SK-N-SH treated with all-trans-retinoic acid at 6 μM for 48 hours (cell line): ENCODE data around the gene SYT3.

Experiments
- ATAC-seq: fragments of 200-7000 bp; cut with Tn5 transposase; 3 replicates; pipeline ENCODE4 v1.9.1; 2020; ENCODE audit warnings: mild to moderate bottlenecking, moderate library complexity
- ARNTL ChIP-seq: fragments of 450-650 bp; formaldehyde crosslinking; IDR thresholded peaks from 2 replicates; pipeline ENCODE4 v1.5.0; 2020; ENCODE audit warnings: low read depth, mild to moderate bottlenecking, moderate library complexity, borderline replicate concordance
- BACH2 ChIP-seq: fragments of 250-450 bp; sonication (Bioruptor Pico); IDR thresholded peaks from 2 replicates; pipeline ENCODE4 v1.9.0; 2021; ENCODE audit warnings: mild to moderate bottlenecking, borderline replicate concordance
- ESRRG ChIP-seq: fragments of 250-450 bp; sonication (Bioruptor Pico); IDR thresholded peaks from 2 replicates; pipeline ENCODE4 v1.6.1; 2021; ENCODE audit warnings: mild to moderate bottlenecking
- GLIS3 ChIP-seq: fragments of 250-450 bp; sonication (Bioruptor Pico); IDR thresholded peaks from 2 replicates; pipeline ENCODE4 v1.5.0; 2020; ENCODE audit warnings: mild to moderate bottlenecking, moderate library complexity
- ISL1 ChIP-seq: fragments of 250-450 bp; sonication (Bioruptor Pico); IDR thresholded peaks from 2 replicates; pipeline ENCODE4 v2.1.2; 2022; ENCODE audit warnings: mild to moderate bottlenecking, moderate library complexity
- OSR1 ChIP-seq: fragments of 250-450 bp; sonication (Bioruptor Pico); IDR thresholded peaks from 2 replicates; pipeline ENCODE4 v1.8.0; 2022; ENCODE audit warnings: moderate library complexity, mild to moderate bottlenecking, inconsistent platforms
- RARB ChIP-seq: fragments of 250-450 bp; sonication (Bioruptor Pico); IDR thresholded peaks from 2 replicates; pipeline ENCODE4 v1.8.0; 2021; ENCODE audit warnings: mild to moderate bottlenecking, moderate library complexity
- TCF4 ChIP-seq: fragments of 250-450 bp; sonication (Bioruptor Pico); IDR thresholded peaks from 2 replicates; pipeline ENCODE4 v1.8.0; 2021; ENCODE audit warnings: mild to moderate bottlenecking, moderate library complexity, borderline replicate concordance
- TOX ChIP-seq: fragments of 250-450 bp; sonication (Bioruptor Pico); IDR thresholded peaks from 2 replicates; pipeline ENCODE4 v1.8.0; 2021; ENCODE audit warnings: mild to moderate bottlenecking, moderate library complexity, borderline replicate concordance
- ZFP3 ChIP-seq: fragments of 250-450 bp; sonication (Bioruptor Pico); IDR thresholded peaks from 2 replicates; pipeline ENCODE4 v1.5.0; 2020; ENCODE audit warnings: mild to moderate bottlenecking, moderate library complexity
- ZFP30 ChIP-seq: fragments of 450-650 bp; formaldehyde crosslinking; IDR thresholded peaks from 2 replicates; pipeline ENCODE4 v1.5.0; 2022; ENCODE audit warnings: mild to moderate bottlenecking, moderate library complexity
- ZNF565 ChIP-seq: fragments of 450-650 bp; formaldehyde crosslinking; conservative IDR thresholded peaks from 2 replicates; pipeline ENCODE4 v1.5.0; 2020; ENCODE audit warnings: low read depth, mild to moderate bottlenecking, moderate library complexity
- ZNF70 ChIP-seq: fragments of 450-650 bp; formaldehyde crosslinking; IDR thresholded peaks from 2 replicates; pipeline ENCODE4 v1.5.0; 2020; ENCODE audit warnings: mild to moderate bottlenecking, moderate library complexity
- TF ChIP-seq, protein P1 (sequence below): fragments of 250-450 bp; sonication (Bioruptor Pico); IDR thresholded peaks from 2 replicates; pipeline ENCODE4 v1.5.1; 2021; ENCODE audit warnings: mild to moderate bottlenecking, moderate library complexity
- TF ChIP-seq, protein P2 (sequence below): fragments of 250-450 bp; sonication (Bioruptor Pico); IDR thresholded peaks from 2 replicates; pipeline ENCODE4 v1.5.0; 2020; ENCODE audit warnings: mild to moderate bottlenecking, moderate library complexity
- TF ChIP-seq, protein P3 (sequence below): fragments of 250-450 bp; sonication (Bioruptor Pico); IDR thresholded peaks from 2 replicates; pipeline ENCODE4 v1.8.0; 2020; ENCODE audit warnings: mild to moderate bottlenecking, moderate library complexity, borderline replicate concordance
- TF ChIP-seq, protein P4 (sequence below): fragments of 250-450 bp; sonication (Bioruptor Pico); IDR thresholded peaks from 2 replicates; pipeline ENCODE4 v1.5.1; 2020; ENCODE audit warnings: low read depth, mild to moderate bottlenecking, moderate library complexity
- TF ChIP-seq, protein P5 (sequence below): fragments of 250-450 bp; sonication (Bioruptor Pico); IDR thresholded peaks from 2 replicates; pipeline ENCODE4 v1.8.0; 2021; ENCODE audit warnings: low read depth, mild to moderate bottlenecking, moderate library complexity, borderline replicate concordance

SYT3 gene

DNA sequence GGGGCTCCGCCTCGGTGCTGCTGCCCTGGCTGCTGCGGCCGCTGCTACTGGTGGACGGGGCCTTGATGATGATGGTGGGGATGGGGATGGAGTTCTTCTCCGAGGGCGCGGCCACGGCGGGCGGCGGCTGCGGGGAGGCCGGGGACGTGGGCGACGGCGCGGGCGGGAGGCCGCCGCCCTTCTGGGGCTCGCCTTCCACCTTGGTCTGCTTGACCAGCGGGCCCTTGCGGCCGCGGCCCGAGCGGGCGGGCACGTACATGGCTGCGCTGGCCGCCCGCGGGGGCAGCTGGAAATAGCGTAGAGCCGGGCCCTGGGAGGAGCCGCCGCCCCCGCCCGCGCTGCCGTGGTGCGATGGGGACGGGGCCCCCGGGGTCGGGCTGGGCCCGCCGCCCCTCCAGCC lies 28.7 kb upstream of the SYT3 start:
- no peak for ATAC-seq
- TF ChIP-seq, protein P1, sequence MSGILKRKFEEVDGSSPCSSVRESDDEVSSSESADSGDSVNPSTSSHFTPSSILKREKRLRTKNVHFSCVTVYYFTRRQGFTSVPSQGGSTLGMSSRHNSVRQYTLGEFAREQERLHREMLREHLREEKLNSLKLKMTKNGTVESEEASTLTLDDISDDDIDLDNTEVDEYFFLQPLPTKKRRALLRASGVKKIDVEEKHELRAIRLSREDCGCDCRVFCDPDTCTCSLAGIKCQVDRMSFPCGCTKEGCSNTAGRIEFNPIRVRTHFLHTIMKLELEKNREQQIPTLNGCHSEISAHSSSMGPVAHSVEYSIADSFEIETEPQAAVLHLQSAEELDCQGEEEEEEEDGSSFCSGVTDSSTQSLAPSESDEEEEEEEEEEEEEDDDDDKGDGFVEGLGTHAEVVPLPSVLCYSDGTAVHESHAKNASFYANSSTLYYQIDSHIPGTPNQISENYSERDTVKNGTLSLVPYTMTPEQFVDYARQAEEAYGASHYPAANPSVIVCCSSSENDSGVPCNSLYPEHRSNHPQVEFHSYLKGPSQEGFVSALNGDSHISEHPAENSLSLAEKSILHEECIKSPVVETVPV: no peak
- TF ChIP-seq ZNF70 (CRISPR knock-in tag) (no peak), GLIS3 (no peak), TOX (CRISPR knock-in tag) (no peak), OSR1 (CRISPR knock-in tag) (no peak)

DNA sequence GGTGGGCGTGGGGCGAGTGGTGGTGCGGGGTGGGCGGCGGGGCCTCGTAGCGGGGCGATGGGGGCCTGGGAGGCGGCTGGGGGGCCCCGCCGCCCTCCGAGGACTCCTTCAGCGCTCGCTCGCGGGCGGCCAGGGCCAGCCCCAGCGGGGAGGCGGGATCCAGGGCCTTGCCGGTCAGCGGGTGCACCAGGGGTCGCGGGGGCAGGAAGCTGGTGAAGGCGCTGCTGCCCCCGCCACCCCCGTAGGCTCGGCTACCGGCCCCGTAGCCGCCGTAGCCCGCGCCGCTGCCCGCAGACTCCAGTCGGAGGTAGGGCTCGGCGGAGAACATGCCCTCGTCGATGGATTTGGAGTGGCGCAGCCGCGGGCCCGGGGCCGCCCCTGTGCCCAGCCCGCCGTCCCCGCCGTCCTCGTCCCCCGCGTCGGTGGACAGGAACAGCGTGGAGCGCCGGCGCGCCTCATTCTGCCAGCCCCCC lies 28.1 kb upstream of the SYT3 start:
- no peak for ATAC-seq
- TF ChIP-seq ARNTL (no peak), TOX (CRISPR knock-in tag) (no peak), ZNF70 (CRISPR knock-in tag) (no peak), BACH2 (CRISPR knock-in tag) (no peak), ZFP3 (no peak), RARB (no peak)
- TF ChIP-seq, protein P2, sequence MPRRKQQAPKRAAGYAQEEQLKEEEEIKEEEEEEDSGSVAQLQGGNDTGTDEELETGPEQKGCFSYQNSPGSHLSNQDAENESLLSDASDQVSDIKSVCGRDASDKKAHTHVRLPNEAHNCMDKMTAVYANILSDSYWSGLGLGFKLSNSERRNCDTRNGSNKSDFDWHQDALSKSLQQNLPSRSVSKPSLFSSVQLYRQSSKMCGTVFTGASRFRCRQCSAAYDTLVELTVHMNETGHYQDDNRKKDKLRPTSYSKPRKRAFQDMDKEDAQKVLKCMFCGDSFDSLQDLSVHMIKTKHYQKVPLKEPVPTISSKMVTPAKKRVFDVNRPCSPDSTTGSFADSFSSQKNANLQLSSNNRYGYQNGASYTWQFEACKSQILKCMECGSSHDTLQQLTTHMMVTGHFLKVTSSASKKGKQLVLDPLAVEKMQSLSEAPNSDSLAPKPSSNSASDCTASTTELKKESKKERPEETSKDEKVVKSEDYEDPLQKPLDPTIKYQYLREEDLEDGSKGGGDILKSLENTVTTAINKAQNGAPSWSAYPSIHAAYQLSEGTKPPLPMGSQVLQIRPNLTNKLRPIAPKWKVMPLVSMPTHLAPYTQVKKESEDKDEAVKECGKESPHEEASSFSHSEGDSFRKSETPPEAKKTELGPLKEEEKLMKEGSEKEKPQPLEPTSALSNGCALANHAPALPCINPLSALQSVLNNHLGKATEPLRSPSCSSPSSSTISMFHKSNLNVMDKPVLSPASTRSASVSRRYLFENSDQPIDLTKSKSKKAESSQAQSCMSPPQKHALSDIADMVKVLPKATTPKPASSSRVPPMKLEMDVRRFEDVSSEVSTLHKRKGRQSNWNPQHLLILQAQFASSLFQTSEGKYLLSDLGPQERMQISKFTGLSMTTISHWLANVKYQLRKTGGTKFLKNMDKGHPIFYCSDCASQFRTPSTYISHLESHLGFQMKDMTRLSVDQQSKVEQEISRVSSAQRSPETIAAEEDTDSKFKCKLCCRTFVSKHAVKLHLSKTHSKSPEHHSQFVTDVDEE (CRISPR knock-in tag): no peak
- TF ChIP-seq, protein P1: no peak
- TF ChIP-seq, protein P3, sequence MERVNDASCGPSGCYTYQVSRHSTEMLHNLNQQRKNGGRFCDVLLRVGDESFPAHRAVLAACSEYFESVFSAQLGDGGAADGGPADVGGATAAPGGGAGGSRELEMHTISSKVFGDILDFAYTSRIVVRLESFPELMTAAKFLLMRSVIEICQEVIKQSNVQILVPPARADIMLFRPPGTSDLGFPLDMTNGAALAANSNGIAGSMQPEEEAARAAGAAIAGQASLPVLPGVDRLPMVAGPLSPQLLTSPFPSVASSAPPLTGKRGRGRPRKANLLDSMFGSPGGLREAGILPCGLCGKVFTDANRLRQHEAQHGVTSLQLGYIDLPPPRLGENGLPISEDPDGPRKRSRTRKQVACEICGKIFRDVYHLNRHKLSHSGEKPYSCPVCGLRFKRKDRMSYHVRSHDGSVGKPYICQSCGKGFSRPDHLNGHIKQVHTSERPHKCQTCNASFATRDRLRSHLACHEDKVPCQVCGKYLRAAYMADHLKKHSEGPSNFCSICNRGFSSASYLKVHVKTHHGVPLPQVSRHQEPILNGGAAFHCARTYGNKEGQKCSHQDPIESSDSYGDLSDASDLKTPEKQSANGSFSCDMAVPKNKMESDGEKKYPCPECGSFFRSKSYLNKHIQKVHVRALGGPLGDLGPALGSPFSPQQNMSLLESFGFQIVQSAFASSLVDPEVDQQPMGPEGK: no peak

DNA sequence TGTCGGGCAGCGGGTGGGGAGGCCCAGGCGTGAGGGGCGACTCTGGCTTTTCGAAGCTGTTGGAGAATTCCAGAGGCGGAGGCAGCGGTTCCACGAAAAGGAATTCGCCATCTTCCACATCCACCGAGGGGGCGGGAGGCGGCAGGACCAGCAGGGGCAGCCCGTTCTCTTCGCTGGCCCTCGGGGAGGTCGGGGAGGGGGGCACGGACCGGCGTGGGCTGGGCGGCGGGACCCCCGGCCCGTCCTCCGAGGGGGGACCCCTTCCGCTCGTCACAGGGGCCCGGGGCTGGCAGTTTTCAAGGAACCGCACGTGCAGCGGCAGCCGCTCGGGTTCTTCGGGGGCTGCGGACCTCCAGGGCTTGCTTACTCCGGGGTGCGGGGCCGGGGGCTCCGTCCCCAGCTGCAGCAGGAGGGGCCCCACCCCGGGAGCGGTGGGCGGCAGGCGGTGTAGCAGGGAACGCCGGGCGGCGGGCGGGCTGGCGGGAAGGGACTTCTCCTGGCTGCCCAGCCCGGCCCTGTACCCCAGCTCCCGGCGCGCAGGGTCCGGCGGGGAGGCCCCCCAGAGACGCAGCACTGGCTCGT lies 27.6 kb upstream of the SYT3 start:
- TF ChIP-seq, protein P4, sequence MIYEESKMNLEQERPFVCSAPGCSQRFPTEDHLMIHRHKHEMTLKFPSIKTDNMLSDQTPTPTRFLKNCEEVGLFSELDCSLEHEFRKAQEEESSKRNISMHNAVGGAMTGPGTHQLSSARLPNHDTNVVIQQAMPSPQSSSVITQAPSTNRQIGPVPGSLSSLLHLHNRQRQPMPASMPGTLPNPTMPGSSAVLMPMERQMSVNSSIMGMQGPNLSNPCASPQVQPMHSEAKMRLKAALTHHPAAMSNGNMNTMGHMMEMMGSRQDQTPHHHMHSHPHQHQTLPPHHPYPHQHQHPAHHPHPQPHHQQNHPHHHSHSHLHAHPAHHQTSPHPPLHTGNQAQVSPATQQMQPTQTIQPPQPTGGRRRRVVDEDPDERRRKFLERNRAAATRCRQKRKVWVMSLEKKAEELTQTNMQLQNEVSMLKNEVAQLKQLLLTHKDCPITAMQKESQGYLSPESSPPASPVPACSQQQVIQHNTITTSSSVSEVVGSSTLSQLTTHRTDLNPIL (CRISPR knock-in tag): no peak
- TF ChIP-seq BACH2 (CRISPR knock-in tag) (no peak), ZNF565 (CRISPR knock-in tag) (no peak), OSR1 (CRISPR knock-in tag) (no peak), GLIS3 (no peak), ZNF70 (CRISPR knock-in tag) (no peak), ISL1 (CRISPR knock-in tag) (no peak), ZFP3 (no peak), ESRRG (CRISPR knock-in tag) (no peak), ZFP30 (no peak), RARB (no peak), TCF4 (CRISPR knock-in tag) (no peak), ARNTL (no peak)
- TF ChIP-seq, protein P1: no peak
- TF ChIP-seq, protein P2 (CRISPR knock-in tag): no peak
- TF ChIP-seq, protein P5, sequence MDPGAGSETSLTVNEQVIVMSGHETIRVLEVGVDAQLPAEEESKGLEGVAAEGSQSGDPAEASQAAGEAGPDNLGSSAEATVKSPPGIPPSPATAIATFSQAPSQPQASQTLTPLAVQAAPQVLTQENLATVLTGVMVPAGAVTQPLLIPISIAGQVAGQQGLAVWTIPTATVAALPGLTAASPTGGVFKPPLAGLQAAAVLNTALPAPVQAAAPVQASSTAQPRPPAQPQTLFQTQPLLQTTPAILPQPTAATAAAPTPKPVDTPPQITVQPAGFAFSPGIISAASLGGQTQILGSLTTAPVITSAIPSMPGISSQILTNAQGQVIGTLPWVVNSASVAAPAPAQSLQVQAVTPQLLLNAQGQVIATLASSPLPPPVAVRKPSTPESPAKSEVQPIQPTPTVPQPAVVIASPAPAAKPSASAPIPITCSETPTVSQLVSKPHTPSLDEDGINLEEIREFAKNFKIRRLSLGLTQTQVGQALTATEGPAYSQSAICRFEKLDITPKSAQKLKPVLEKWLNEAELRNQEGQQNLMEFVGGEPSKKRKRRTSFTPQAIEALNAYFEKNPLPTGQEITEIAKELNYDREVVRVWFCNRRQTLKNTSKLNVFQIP (CRISPR knock-in tag): no peak
- TF ChIP-seq, protein P3: no peak
- no peak for ATAC-seq
